Breast epithelium (tissue), 3 donors: ENCODE measurements around the gene LIPI.

ENCODE experiments used
- POLR2A ChIP-seq: fragments of 450-650 bp; IDR thresholded peaks from one replicate; pipeline ENCODE4 v1.6.1; 2016; ENCODE audit warnings: antibody characterized with exemption, mild to moderate bottlenecking, moderate library complexity
- POLR2AphosphoS5 ChIP-seq, 3 donors: sonication (generic); formaldehyde crosslinking; IDR thresholded peaks; one replicate each; pipeline ENCODE4 v1.6.1; 2017; ENCODE audit warnings: antibody characterized with exemption in 3 of 3
- TF ChIP-seq, protein P1 (sequence below), 3 donors: fragments of 450-650 bp; IDR thresholded peaks; one replicate each; pipeline ENCODE4 v1.5.1; 2016 to 2017; ENCODE audit warnings: antibody characterized with exemption in 3 of 3, mild to moderate bottlenecking in 3 of 3, moderate library complexity in 3 of 3

DNA sequence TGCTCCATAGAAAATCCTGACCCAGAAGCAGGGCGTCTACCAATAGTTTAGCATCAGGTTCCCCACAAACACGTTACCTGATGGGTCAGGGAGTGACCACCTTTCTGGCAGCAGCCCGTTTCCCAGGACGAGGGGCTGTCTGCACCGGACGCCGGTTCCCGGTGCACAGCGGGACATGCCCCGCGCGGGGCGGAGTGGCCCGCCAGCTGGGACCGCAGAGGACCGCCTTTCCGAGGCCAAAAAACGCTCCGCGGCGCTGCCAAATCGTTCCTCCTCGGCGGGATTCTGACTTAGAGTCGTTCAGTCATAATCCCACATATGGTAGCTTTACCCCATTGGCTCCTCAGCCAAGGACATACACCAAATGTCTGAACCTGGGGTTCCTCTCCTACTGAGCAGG is 126.1 kb downstream of the LIPI start:
- TF ChIP-seq, protein P1, sequence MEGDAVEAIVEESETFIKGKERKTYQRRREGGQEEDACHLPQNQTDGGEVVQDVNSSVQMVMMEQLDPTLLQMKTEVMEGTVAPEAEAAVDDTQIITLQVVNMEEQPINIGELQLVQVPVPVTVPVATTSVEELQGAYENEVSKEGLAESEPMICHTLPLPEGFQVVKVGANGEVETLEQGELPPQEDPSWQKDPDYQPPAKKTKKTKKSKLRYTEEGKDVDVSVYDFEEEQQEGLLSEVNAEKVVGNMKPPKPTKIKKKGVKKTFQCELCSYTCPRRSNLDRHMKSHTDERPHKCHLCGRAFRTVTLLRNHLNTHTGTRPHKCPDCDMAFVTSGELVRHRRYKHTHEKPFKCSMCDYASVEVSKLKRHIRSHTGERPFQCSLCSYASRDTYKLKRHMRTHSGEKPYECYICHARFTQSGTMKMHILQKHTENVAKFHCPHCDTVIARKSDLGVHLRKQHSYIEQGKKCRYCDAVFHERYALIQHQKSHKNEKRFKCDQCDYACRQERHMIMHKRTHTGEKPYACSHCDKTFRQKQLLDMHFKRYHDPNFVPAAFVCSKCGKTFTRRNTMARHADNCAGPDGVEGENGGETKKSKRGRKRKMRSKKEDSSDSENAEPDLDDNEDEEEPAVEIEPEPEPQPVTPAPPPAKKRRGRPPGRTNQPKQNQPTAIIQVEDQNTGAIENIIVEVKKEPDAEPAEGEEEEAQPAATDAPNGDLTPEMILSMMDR (IDR thresholded peaks at IDR 0.05): no peak
- TF ChIP-seq POLR2AphosphoS5 (IDR thresholded peaks at IDR 0.05): no peak
- TF ChIP-seq POLR2A: no peak
